ENCODE results near the gene C16orf87. TPM values are rescaled to one million over a fixed set of nuclear protein-coding genes. Genes with fewer than 3 reads are reported as not detected.
"Not testable (repeated sequence)": the region's sequence is repeated elsewhere in the genome, so short reads cannot be mapped to it uniquely, and the experiment has no call there.

Gene C16orf87
- total and polyA plus RNA-seq, 11 donors, result 5.1 to 15.8 (median 13.6) TPM

GRCh38 chr16:46785076-46785845 lies 45.7 kb downstream of the C16orf87 start:
- TF ChIP-seq POLR2A (IDR thresholded peaks at IDR 0.05) (no peak), CTCF (IDR thresholded peaks at IDR 0.05) (no peak)
- ATAC-seq (no peak), DNase-seq (no peak)
- H3K9me3 ChIP-seq, result peaks cover 0 to 10% (median 0%) of the 10 kb centered on the region in 12 donors
- H3K4me3 ChIP-seq, result no peak overlapping the region
- no peaks in the 10 kb centered on the region for H3K27me3 ChIP-seq
- WGBS, 4 donors, result 20 to 25% (median 23%) methylated on average over 3 of the region's 3 CpGs
- intact Hi-C loops (cut with DNase I), result loop anchor here in 1 of 10 donors (5.0 kb wide), 1 partner anchor 98 kb away; the partner anchor contains the start of genes ORC6 and VPS35
- no peak overlapping the region for H3K27ac ChIP-seq
- peaks cover 0 to 19% (median 2%) of the 10 kb centered on the region in 12 donors for H3K4me1 ChIP-seq
- H3K36me3 ChIP-seq, result no peaks in the 10 kb centered on the region

- H3K27me3 ChIP-seq; intact Hi-C loops (cut with DNase I); H3K4me3 ChIP-seq; H3K27ac ChIP-seq; DNase-seq; ATAC-seq; H3K36me3 ChIP-seq: not testable (repeated sequence)
- Histone ChIP-seq H3K9me3 (peaks cover 0 to 10% (median 0%) of the 10 kb centered on the region in 12 donors), H3K4me1 (peaks cover 0 to 18% (median 1%) of the 10 kb centered on the region in 12 donors)
- WGBS, 4 donors, result 86 to 94% (median 89%) methylated on average over 2 of the region's 2 CpGs
Measured at GRCh38 chr16:46784569-46784968, 46.4 kb downstream of the C16orf87 start.

- peaks cover 0 to 12% (median 0%) of the 10 kb centered on the region in 12 donors for H3K4me1 ChIP-seq
- DNase-seq (no peak), ATAC-seq (no peak)
- H3K4me3 ChIP-seq, result no peak overlapping the region
- 85 to 93% (median 89%) methylated on average over 4 of the region's 4 CpGs for WGBS, 4 donors
- no peak overlapping the region for H3K27ac ChIP-seq
- H3K36me3 ChIP-seq, result no peaks in the 10 kb centered on the region
- intact Hi-C loops (cut with DNase I), result no loop called here
- H3K9me3 ChIP-seq, result peaks cover 0 to 10% (median 0%) of the 10 kb centered on the region in 12 donors
- TF ChIP-seq CTCF (IDR thresholded peaks at IDR 0.05) (no peak), POLR2A (IDR thresholded peaks at IDR 0.05) (no peak)
- H3K27me3 ChIP-seq, result no peaks in the 10 kb centered on the region
Measured at GRCh38 chr16:46783800-46784199, 47.2 kb downstream of the C16orf87 start.

GRCh38 chr16:46782320-46782719 lies 48.7 kb downstream of the C16orf87 start:
- ATAC-seq (no peak), DNase-seq (no peak)
- H3K4me1 ChIP-seq, result peaks cover 0 to 9% (median 0%) of the 10 kb centered on the region in 12 donors
- no peak overlapping the region for H3K27ac ChIP-seq
- no peaks in the 10 kb centered on the region for H3K36me3 ChIP-seq
- intact Hi-C loops (cut with DNase I), result no loop called here
- WGBS, 4 donors, result 86 to 97% (median 92%) methylated on average over 2 of the region's 2 CpGs
- TF ChIP-seq POLR2A (IDR thresholded peaks at IDR 0.05) (no peak), CTCF (IDR thresholded peaks at IDR 0.05) (no peak)
- H3K27me3 ChIP-seq, result no peaks in the 10 kb centered on the region
- peaks cover 0 to 10% (median 0%) of the 10 kb centered on the region in 12 donors for H3K9me3 ChIP-seq
- H3K4me3 ChIP-seq, result no peak overlapping the region

Measured in heart left ventricle (tissue), 16 donors.